ENCODE data around the gene PLPP2.

DNA sequence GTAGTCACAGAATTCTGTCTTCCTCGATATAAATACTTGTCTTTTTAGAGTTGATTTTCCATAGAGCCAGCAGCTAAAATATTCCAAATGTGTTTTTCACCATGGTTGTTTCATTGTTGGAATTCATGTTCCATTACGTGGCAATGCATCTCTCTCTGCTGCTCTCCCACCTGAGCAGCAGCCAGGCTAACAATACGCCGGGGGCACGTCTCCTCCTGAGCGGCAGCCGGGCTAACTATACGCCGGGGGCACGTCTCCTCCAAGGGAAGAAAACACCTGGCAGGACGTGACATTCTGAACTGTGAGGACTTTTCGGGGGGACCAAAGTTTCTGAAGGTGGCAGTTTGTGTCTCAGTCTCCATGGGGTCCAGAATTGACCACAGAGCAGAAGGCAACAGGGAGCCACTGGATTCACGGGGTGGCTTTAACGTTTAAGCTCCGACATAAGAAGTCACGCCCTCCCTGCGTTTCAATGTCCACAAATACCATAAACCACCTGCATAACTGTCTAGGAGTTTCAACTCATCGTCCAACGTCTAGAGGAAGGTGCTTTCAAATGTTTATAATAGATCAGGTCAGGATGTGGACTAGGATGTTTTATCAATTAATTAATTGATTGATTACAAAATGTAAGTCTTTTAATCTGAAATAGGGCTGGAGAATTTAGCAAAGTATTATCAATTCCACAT is 15.1 kb downstream of the PLPP2 start:
- TF ChIP-seq ZNF776 (tag by site-specific recombination; IDR thresholded peaks at IDR 0.05; ENCODE audit: borderline replicate concordance) (no peak), ZNF510 (tag by site-specific recombination; IDR thresholded peaks at IDR 0.05; ENCODE audit: insufficient replicate concordance) (no peak), ZNF2 (tag by site-specific recombination; IDR thresholded peaks at IDR 0.05) (no peak), KLF7 (tag by site-specific recombination; IDR thresholded peaks at IDR 0.05; ENCODE audit: borderline replicate concordance) (no peak), ZFP41 (tag by site-specific recombination; IDR thresholded peaks at IDR 0.05; ENCODE audit: borderline replicate concordance) (no peak), TCF7L2 (IDR thresholded peaks at IDR 0.05; ENCODE audit: borderline replicate concordance, low read depth, low read length) (no peak)
- TF ChIP-seq, protein P1, sequence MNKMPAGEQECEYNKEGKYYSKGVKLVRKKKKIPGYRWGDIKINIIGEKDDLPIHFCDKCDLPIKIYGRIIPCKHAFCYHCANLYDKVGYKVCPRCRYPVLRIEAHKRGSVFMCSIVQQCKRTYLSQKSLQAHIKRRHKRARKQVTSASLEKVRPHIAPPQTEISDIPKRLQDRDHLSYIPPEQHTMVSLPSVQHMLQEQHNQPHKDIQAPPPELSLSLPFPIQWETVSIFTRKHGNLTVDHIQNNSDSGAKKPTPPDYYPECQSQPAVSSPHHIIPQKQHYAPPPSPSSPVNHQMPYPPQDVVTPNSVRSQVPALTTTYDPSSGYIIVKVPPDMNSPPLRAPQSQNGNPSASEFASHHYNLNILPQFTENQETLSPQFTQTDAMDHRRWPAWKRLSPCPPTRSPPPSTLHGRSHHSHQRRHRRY (tag by site-specific recombination; IDR thresholded peaks at IDR 0.05), result no peak
- TF ChIP-seq, protein P2, sequence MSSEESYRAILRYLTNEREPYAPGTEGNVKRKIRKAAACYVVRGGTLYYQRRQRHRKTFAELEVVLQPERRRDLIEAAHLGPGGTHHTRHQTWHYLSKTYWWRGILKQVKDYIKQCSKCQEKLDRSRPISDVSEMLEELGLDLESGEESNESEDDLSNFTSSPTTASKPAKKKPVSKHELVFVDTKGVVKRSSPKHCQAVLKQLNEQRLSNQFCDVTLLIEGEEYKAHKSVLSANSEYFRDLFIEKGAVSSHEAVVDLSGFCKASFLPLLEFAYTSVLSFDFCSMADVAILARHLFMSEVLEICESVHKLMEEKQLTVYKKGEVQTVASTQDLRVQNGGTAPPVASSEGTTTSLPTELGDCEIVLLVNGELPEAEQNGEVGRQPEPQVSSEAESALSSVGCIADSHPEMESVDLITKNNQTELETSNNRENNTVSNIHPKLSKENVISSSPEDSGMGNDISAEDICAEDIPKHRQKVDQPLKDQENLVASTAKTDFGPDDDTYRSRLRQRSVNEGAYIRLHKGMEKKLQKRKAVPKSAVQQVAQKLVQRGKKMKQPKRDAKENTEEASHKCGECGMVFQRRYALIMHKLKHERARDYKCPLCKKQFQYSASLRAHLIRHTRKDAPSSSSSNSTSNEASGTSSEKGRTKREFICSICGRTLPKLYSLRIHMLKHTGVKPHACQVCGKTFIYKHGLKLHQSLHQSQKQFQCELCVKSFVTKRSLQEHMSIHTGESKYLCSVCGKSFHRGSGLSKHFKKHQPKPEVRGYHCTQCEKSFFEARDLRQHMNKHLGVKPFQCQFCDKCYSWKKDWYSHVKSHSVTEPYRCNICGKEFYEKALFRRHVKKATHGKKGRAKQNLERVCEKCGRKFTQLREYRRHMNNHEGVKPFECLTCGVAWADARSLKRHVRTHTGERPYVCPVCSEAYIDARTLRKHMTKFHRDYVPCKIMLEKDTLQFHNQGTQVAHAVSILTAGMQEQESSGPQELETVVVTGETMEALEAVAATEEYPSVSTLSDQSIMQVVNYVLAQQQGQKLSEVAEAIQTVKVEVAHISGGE (tag by site-specific recombination; conservative IDR thresholded peaks at IDR 0.05; ENCODE audit: low read depth), result no peak
